A673 (cell line): Measurements from ENCODE around the gene SLC25A13.

Experiments used
- CTCF ChIP-seq: fragments of 300-800, 200-600 bp; sonication (generic); conservative IDR thresholded peaks from 2 replicates; pipeline ENCODE4 v1.5.1; 2017; ENCODE audit warnings: low read depth, mild to moderate bottlenecking, antibody characterized with exemption, low read length, moderate library complexity, mixed read lengths
- EZH2 ChIP-seq: fragments of 200-600 bp; sonication (generic); IDR thresholded peaks from 2 replicates; pipeline ENCODE4 v1.6.1; 2017; ENCODE audit warnings: borderline replicate concordance, low read depth, mild to moderate bottlenecking, mixed read lengths, antibody characterized with exemption, low read length; ENCODE audit not compliant: poor library complexity, severe bottlenecking

GRCh38 chr7:96228760-96229159, 93.1 kb downstream of the SLC25A13 start:
- TF ChIP-seq EZH2, result no peak
- no peak for TF ChIP-seq CTCF
